Liver (tissue), 9 donors: Measurements from ENCODE around the gene AFAP1. TPM values are rescaled to one million over a fixed set of nuclear protein-coding genes. Genes with fewer than 3 reads are reported as not detected.

ENCODE experiments used
- DNase-seq: peaks from one replicate; pipeline ENCODE4 v3.0.0-alpha.2; 2017; ENCODE audit warnings: low spot score
- H3K27ac ChIP-seq, 2 donors: one replicate each; pipeline ENCODE4 v1.7.0; 2013; ENCODE audit warnings: inconsistent platforms in 2 of 2, low read length in 2 of 2, control low read depth in 1 of 2, low read depth in 1 of 2, mild to moderate bottlenecking in 1 of 2
- H3K27me3 ChIP-seq, 4 donors: one replicate each; pipeline versions ENCODE4 v1.6.1 to v1.7.0; 2013; ENCODE audit warnings: low read length in 3 of 4, inconsistent platforms in 1 of 4, mild to moderate bottlenecking in 1 of 4, moderate library complexity in 1 of 4; ENCODE audit not compliant: control insufficient read depth in 4 of 4, insufficient read depth in 4 of 4
- H3K36me3 ChIP-seq, 4 donors: one replicate each; pipeline versions ENCODE4 v1.6.1 to v1.7.0; 2013; ENCODE audit warnings: low read length in 3 of 4, mild to moderate bottlenecking in 3 of 4, low read depth in 1 of 4, moderate library complexity in 1 of 4; ENCODE audit not compliant: control insufficient read depth in 4 of 4, insufficient read depth in 3 of 4
- H3K4me1 ChIP-seq, 4 donors: one replicate each; pipeline versions ENCODE4 v1.6.1 to v1.7.0; 2013; ENCODE audit warnings: low read length in 3 of 4, mild to moderate bottlenecking in 3 of 4, moderate library complexity in 1 of 4; ENCODE audit not compliant: control insufficient read depth in 4 of 4, insufficient read depth in 4 of 4
- H3K4me3 ChIP-seq, 3 donors: one replicate each; pipeline versions ENCODE4 v1.6.1 to v1.7.0; 2013; ENCODE audit warnings: low read length in 3 of 3, control low read depth in 1 of 3, low read depth in 1 of 3, mild to moderate bottlenecking in 1 of 3
- H3K9ac ChIP-seq, 2 donors: one replicate each; pipeline ENCODE4 v1.7.0; 2013; ENCODE audit warnings: low read length in 2 of 2, mild to moderate bottlenecking in 2 of 2, moderate library complexity in 2 of 2, control low read depth in 1 of 2, low read depth in 1 of 2
- H3K9me3 ChIP-seq, 4 donors: one replicate each; pipeline versions ENCODE4 v1.6.1 to v1.7.0; 2013; ENCODE audit warnings: low read length in 3 of 4; ENCODE audit not compliant: control insufficient read depth in 4 of 4
- EGR1 ChIP-seq, 2 donors: IDR thresholded peaks; 2 replicates each; pipeline ENCODE4 v1.6.1; 2016 to 2018; ENCODE audit warnings: antibody characterized with exemption in 2 of 2, low read depth in 2 of 2
- FOXA1 ChIP-seq: IDR thresholded peaks from 2 replicates; pipeline ENCODE4 v1.6.1; 2016; ENCODE audit warnings: antibody characterized with exemption
- FOXA2 ChIP-seq: IDR thresholded peaks from 2 replicates; pipeline ENCODE4 v1.6.1; 2016; ENCODE audit warnings: antibody characterized with exemption
- HNF4A ChIP-seq, 2 donors: conservative IDR thresholded peaks; 2 replicates each; pipeline ENCODE4 v1.6.1; 2016; ENCODE audit warnings: antibody characterized with exemption in 2 of 2, mild to moderate bottlenecking in 2 of 2
- HNF4G ChIP-seq: IDR thresholded peaks from 2 replicates; pipeline ENCODE4 v1.6.1; 2016; ENCODE audit warnings: antibody characterized with exemption
- JUND ChIP-seq, 2 donors: IDR thresholded peaks; 2 replicates each; pipeline ENCODE4 v1.6.1; 2016; ENCODE audit warnings: antibody characterized with exemption in 2 of 2
- NR2F2 ChIP-seq: IDR thresholded peaks from 2 replicates; pipeline ENCODE4 v1.6.1; 2016; ENCODE audit warnings: antibody characterized with exemption
- SP1 ChIP-seq: IDR thresholded peaks from 2 replicates; pipeline ENCODE4 v1.6.1; 2018; ENCODE audit warnings: antibody characterized with exemption, mild to moderate bottlenecking
- TAF1 ChIP-seq: conservative IDR thresholded peaks from 2 replicates; pipeline ENCODE4 v1.6.1; 2016; ENCODE audit warnings: antibody characterized with exemption, mild to moderate bottlenecking
- YY1 ChIP-seq: IDR thresholded peaks from 2 replicates; pipeline ENCODE4 v1.6.1; 2016; ENCODE audit warnings: antibody characterized with exemption, mild to moderate bottlenecking
- WGBS: extraction: QIAGEN DNeasy Blood & Tissue Kit; methylation state at CpG from one replicate; pipeline ENCODE4 v1.1.7; 2013; 5-methylcytosine and 5-hydroxymethylcytosine counted together
- polyA plus RNA-seq, 2 donors: library from polyadenylated mRNA; stranded (reverse) in 1 of 2; unstranded in 1 of 2; fragments of 200-250 nt in 1 of 2; fragments of >200 nt in 1 of 2; fragmentation: Nextera tagmentation in 1 of 2; extraction: Ambion mirVana in 1 of 2; gene quantifications; one replicate each; pipeline versions ENCODE4 v1.2.1 to v1.2.3, GENCODE V29; 2013 to 2015
- total RNA-seq, 2 donors: library from RNA; depleted of rRNA; stranded (reverse); fragments of >200 nt; gene quantifications; one replicate each; pipeline ENCODE4 v1.2.3, GENCODE V29; 2014
- TF ChIP-seq, protein P1 (sequence below): IDR thresholded peaks from 2 replicates; pipeline ENCODE4 v1.6.1; 2016; ENCODE audit warnings: antibody characterized with exemption
- TF ChIP-seq, protein P2 (sequence below): IDR thresholded peaks from 2 replicates; pipeline ENCODE4 v1.6.1; 2016; ENCODE audit warnings: antibody characterized with exemption
- TF ChIP-seq, protein P3 (sequence below): fragments of 150-350 bp; IDR thresholded peaks from 2 replicates; pipeline ENCODE4 v1.5.1; 2017; ENCODE audit warnings: improper control_type of control experiment, low read depth, low read length; ENCODE audit not compliant: missing input control
- TF ChIP-seq, protein P4 (sequence below): IDR thresholded peaks from 2 replicates; pipeline ENCODE4 v1.6.1; 2016; ENCODE audit warnings: antibody characterized with exemption
- TF ChIP-seq, protein P5 (sequence below): IDR thresholded peaks from 2 replicates; pipeline ENCODE4 v1.6.1; 2016; ENCODE audit warnings: antibody characterized with exemption, mild to moderate bottlenecking
- donor health status: healthy.
- donor health status: healthy.
- donor health status: healthy.
- donor health status: healthy.
- donor health status: healthy.

The AFAP1 gene
- total and polyA plus RNA-seq, 4 donors, result 0.40 to 3.2 (median 1.6) TPM

DNA sequence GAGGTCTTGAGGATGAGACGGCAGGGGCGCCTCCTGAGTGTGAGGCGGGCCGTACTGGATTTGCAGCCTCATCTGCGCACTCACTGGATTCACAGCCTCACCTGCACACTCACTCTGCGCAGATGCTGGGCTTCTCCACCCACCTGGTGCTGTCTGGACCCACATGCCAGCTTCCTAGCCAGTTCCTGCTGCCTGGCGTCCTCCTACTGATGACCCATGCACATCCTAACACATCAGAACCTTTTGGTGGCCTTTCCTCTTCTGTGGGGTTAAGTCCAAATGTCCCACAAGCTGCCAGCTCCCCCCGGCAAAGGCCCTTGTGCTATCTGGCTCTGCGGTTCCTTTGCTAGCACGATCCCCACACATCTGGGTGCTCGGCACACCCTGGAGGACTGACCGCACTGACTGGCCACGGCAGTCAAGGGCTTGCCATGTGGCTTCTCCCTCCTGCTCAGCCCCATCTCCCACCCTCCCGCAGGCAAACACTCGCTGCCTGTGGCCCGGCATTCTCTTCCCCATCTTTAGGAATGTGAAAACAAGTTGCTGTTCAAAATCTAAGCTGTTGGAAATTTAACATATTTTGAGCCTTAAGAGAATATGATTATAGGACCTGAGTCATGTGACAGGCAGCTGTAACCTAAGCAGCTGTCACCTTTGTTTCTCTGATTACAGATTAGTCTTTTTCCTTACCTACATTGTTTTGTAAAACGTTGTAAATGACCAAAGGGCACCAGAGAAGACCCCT lies 39.4 kb upstream of the AFAP1 start:
- H3K9ac ChIP-seq, result no peak overlapping the region
- H3K36me3 ChIP-seq, result no peaks in the 10 kb centered on the region
- no peak overlapping the region for H3K4me3 ChIP-seq
- no peak for TF ChIP-seq EGR1 (IDR thresholded peaks at IDR 0.05; ENCODE audit: low read depth in 2 of 2)
- TF ChIP-seq NR2F2, result no peak
- TF ChIP-seq JUND (IDR thresholded peaks at IDR 0.05), result no peak
- no peak for TF ChIP-seq YY1
- TF ChIP-seq FOXA1, result no peak
- no peak for TF ChIP-seq SP1
- TF ChIP-seq TAF1, result no peak
- TF ChIP-seq HNF4G, result no peak
- no peaks in the 10 kb centered on the region for H3K4me1 ChIP-seq
- DNase-seq, result no peak
- H3K27ac ChIP-seq, result no peak overlapping the region
- H3K27me3 ChIP-seq, result no peaks in the 10 kb centered on the region
- H3K9me3 ChIP-seq, result no peaks in the 10 kb centered on the region
- 78% methylated on average over 17 of the region's 17 CpGs for WGBS

DNA sequence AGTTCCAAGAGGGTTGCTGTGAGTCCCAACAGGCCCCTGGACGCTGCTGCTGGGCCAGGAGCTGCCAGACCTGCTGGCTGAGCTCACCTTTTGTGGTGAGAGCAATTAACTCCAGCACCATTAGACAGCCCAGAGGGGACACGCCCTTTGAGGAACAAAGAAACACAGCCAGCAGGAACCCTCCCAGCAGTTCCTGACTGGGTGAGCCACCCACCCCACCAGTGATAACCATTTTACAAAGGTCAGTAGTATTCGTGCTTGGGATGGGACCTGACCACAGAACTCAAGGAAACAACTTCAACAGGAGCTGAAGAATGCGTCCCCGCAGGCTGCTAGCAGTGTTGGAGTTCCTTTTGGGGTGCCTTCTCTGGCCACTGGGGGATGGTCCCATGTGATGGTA lies 38.8 kb upstream of the AFAP1 start:
- no peak for DNase-seq
- H3K27me3 ChIP-seq, result no peaks in the 10 kb centered on the region
- H3K27ac ChIP-seq, result no peak overlapping the region
- no peaks in the 10 kb centered on the region for H3K9me3 ChIP-seq
- TF ChIP-seq HNF4A (conservative IDR thresholded peaks at IDR 0.05), result no peak
- TF ChIP-seq, protein P1, sequence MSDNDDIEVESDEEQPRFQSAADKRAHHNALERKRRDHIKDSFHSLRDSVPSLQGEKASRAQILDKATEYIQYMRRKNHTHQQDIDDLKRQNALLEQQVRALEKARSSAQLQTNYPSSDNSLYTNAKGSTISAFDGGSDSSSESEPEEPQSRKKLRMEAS, result no peak
- TF ChIP-seq NR2F2, result no peak
- TF ChIP-seq, protein P2, sequence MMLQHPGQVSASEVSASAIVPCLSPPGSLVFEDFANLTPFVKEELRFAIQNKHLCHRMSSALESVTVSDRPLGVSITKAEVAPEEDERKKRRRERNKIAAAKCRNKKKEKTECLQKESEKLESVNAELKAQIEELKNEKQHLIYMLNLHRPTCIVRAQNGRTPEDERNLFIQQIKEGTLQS, result no peak
- no peak for TF ChIP-seq HNF4G
- TF ChIP-seq, protein P3, sequence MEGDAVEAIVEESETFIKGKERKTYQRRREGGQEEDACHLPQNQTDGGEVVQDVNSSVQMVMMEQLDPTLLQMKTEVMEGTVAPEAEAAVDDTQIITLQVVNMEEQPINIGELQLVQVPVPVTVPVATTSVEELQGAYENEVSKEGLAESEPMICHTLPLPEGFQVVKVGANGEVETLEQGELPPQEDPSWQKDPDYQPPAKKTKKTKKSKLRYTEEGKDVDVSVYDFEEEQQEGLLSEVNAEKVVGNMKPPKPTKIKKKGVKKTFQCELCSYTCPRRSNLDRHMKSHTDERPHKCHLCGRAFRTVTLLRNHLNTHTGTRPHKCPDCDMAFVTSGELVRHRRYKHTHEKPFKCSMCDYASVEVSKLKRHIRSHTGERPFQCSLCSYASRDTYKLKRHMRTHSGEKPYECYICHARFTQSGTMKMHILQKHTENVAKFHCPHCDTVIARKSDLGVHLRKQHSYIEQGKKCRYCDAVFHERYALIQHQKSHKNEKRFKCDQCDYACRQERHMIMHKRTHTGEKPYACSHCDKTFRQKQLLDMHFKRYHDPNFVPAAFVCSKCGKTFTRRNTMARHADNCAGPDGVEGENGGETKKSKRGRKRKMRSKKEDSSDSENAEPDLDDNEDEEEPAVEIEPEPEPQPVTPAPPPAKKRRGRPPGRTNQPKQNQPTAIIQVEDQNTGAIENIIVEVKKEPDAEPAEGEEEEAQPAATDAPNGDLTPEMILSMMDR, result no peak
- no peak for TF ChIP-seq EGR1 (IDR thresholded peaks at IDR 0.05; ENCODE audit: low read depth in 2 of 2)
- no peak for TF ChIP-seq FOXA2
- TF ChIP-seq, protein P4, sequence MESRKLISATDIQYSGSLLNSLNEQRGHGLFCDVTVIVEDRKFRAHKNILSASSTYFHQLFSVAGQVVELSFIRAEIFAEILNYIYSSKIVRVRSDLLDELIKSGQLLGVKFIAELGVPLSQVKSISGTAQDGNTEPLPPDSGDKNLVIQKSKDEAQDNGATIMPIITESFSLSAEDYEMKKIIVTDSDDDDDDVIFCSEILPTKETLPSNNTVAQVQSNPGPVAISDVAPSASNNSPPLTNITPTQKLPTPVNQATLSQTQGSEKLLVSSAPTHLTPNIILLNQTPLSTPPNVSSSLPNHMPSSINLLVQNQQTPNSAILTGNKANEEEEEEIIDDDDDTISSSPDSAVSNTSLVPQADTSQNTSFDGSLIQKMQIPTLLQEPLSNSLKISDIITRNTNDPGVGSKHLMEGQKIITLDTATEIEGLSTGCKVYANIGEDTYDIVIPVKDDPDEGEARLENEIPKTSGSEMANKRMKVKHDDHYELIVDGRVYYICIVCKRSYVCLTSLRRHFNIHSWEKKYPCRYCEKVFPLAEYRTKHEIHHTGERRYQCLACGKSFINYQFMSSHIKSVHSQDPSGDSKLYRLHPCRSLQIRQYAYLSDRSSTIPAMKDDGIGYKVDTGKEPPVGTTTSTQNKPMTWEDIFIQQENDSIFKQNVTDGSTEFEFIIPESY, result no peak
- WGBS, result 71% methylated on average over 5 of the region's 5 CpGs
- no peak overlapping the region for H3K4me3 ChIP-seq
- H3K36me3 ChIP-seq, result no peaks in the 10 kb centered on the region
- H3K4me1 ChIP-seq, result no peaks in the 10 kb centered on the region
- H3K9ac ChIP-seq, result no peak overlapping the region

DNA sequence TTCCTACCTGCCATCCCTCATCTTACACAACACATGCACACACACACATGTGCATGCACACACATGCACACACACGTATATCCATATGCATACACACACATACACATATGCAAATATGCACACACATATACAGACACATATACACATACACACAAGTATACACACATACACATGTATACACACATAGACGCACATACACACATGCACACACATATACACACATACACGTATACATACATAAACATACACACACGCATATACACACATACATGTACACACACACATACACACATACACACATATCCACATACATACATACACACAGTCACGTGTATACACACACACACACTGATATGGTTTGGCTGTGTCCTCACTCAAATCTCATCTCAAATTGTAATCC lies 37.0 kb upstream of the AFAP1 start:
- H3K9me3 ChIP-seq, result no peaks in the 10 kb centered on the region
- no peak for DNase-seq
- H3K4me1 ChIP-seq, result no peaks in the 10 kb centered on the region
- no peak overlapping the region for H3K9ac ChIP-seq
- H3K36me3 ChIP-seq, result no peaks in the 10 kb centered on the region
- 96% methylated on average over 5 of the region's 5 CpGs for WGBS
- no peak overlapping the region for H3K4me3 ChIP-seq
- H3K27me3 ChIP-seq, result no peaks in the 10 kb centered on the region
- TF ChIP-seq, protein P5, sequence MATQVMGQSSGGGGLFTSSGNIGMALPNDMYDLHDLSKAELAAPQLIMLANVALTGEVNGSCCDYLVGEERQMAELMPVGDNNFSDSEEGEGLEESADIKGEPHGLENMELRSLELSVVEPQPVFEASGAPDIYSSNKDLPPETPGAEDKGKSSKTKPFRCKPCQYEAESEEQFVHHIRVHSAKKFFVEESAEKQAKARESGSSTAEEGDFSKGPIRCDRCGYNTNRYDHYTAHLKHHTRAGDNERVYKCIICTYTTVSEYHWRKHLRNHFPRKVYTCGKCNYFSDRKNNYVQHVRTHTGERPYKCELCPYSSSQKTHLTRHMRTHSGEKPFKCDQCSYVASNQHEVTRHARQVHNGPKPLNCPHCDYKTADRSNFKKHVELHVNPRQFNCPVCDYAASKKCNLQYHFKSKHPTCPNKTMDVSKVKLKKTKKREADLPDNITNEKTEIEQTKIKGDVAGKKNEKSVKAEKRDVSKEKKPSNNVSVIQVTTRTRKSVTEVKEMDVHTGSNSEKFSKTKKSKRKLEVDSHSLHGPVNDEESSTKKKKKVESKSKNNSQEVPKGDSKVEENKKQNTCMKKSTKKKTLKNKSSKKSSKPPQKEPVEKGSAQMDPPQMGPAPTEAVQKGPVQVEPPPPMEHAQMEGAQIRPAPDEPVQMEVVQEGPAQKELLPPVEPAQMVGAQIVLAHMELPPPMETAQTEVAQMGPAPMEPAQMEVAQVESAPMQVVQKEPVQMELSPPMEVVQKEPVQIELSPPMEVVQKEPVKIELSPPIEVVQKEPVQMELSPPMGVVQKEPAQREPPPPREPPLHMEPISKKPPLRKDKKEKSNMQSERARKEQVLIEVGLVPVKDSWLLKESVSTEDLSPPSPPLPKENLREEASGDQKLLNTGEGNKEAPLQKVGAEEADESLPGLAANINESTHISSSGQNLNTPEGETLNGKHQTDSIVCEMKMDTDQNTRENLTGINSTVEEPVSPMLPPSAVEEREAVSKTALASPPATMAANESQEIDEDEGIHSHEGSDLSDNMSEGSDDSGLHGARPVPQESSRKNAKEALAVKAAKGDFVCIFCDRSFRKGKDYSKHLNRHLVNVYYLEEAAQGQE, result no peak
- no peak for TF ChIP-seq FOXA1
- no peak for TF ChIP-seq TAF1
- H3K27ac ChIP-seq, result no peak overlapping the region
